CD4-positive, CD25-positive, alpha-beta regulatory T cell (primary cell): ENCODE measurements around the gene LSM14B. TPM values are rescaled to one million over a fixed set of nuclear protein-coding genes. Genes with fewer than 3 reads are reported as not detected.

Experiments
- ATAC-seq, 2 donors: fragments of 150-1000 bp; cut with Tn5 transposase; one replicate each; pipeline ENCODE4 v1.10.0; 2021; ENCODE audit warnings: low read depth in 2 of 2, moderate number of reproducible peaks in 2 of 2, moderate library complexity in 1 of 2
- DNase-seq, 3 donors: peaks; one replicate each; pipeline versions ENCODE4 v3.0.0 to v3.0.0-alpha.2; 2012 to 2022; ENCODE audit warnings: mixed read lengths in 1 of 3
- H3K27ac ChIP-seq: one replicate; pipeline ENCODE4 v1.7.0; 2013; ENCODE audit warnings: mild to moderate bottlenecking, low read length; ENCODE audit not compliant: insufficient read depth, poor library complexity, severe bottlenecking
- H3K27me3 ChIP-seq: one replicate; pipeline ENCODE4 v1.7.0; 2013; ENCODE audit warnings: low read length; ENCODE audit not compliant: control insufficient read depth, insufficient read depth
- H3K36me3 ChIP-seq: one replicate; pipeline ENCODE4 v1.7.0; 2013; ENCODE audit warnings: mild to moderate bottlenecking, low read length, moderate library complexity; ENCODE audit not compliant: control insufficient read depth, insufficient read depth
- H3K4me1 ChIP-seq: 2 replicates; pipeline ENCODE4 v1.7.0; 2013; ENCODE audit warnings: mild to moderate bottlenecking, low read length; ENCODE audit not compliant: insufficient read depth, control insufficient read depth, poor library complexity, severe bottlenecking
- H3K4me3 ChIP-seq: one replicate; pipeline ENCODE4 v1.7.0; 2013; ENCODE audit warnings: low read depth, mild to moderate bottlenecking, low read length, moderate library complexity
- H3K9me3 ChIP-seq, 2 experiments: 1 replicate in 1 of 2; 2 replicates in 1 of 2; pipeline ENCODE4 v1.7.0; 2013; ENCODE audit warnings: low read length in 2 of 2, mild to moderate bottlenecking in 1 of 2, moderate library complexity in 1 of 2; ENCODE audit not compliant: control insufficient read depth in 2 of 2
- H3K27ac Mint-ChIP-seq, 3 donors: one replicate each; pipeline ENCODE4 v1.8.0; 2020 to 2022; ENCODE audit warnings: mild to moderate bottlenecking in 3 of 3, mixed read lengths in 3 of 3, moderate library complexity in 2 of 3
- H3K27me3 Mint-ChIP-seq: one replicate; pipeline ENCODE4 v1.8.0; 2022; ENCODE audit warnings: mild to moderate bottlenecking, mixed read lengths
- H3K36me3 Mint-ChIP-seq: one replicate; pipeline ENCODE4 v1.8.0; 2020; ENCODE audit warnings: mixed read lengths
- H3K4me1 Mint-ChIP-seq, 4 donors: one replicate each; pipeline ENCODE4 v1.8.0; 2020 to 2022; ENCODE audit warnings: mixed read lengths in 4 of 4, mild to moderate bottlenecking in 1 of 4
- H3K4me3 Mint-ChIP-seq, 4 donors: one replicate each; pipeline ENCODE4 v1.8.0; 2020 to 2022; ENCODE audit warnings: mild to moderate bottlenecking in 4 of 4, mixed read lengths in 4 of 4, moderate library complexity in 3 of 4
- H3K9me3 Mint-ChIP-seq, 7 donors: one replicate each; pipeline ENCODE4 v1.8.0; 2020 to 2022; ENCODE audit warnings: mixed read lengths in 7 of 7, mild to moderate bottlenecking in 3 of 7, moderate library complexity in 2 of 7
- polyA plus RNA-seq, 4 donors: library from polyadenylated mRNA; unstranded; fragments of 300-500 nt; fragmentation: Illumina TruSeq; gene quantifications; one replicate each; pipeline ENCODE4 v1.2.3, GENCODE V29; 2021
- total RNA-seq: library from RNA; stranded (reverse); gene quantifications from one replicate; pipeline ENCODE4 v1.2.3, GENCODE V29; 2022

The LSM14B gene
- total and polyA plus RNA-seq, 5 donors from 2014 or later = 0.65 to 33.7 (median 1.2) TPM

- Mint-ChIP-seq H3K27ac (no peak overlapping the region), H3K9me3 (no peaks in the 10 kb centered on the region), H3K36me3 (peaks cover 9% of the 10 kb centered on the region)
Measured at GRCh38 chr20:62163485-62163865, 41.2 kb downstream of the LSM14B start.

DNA sequence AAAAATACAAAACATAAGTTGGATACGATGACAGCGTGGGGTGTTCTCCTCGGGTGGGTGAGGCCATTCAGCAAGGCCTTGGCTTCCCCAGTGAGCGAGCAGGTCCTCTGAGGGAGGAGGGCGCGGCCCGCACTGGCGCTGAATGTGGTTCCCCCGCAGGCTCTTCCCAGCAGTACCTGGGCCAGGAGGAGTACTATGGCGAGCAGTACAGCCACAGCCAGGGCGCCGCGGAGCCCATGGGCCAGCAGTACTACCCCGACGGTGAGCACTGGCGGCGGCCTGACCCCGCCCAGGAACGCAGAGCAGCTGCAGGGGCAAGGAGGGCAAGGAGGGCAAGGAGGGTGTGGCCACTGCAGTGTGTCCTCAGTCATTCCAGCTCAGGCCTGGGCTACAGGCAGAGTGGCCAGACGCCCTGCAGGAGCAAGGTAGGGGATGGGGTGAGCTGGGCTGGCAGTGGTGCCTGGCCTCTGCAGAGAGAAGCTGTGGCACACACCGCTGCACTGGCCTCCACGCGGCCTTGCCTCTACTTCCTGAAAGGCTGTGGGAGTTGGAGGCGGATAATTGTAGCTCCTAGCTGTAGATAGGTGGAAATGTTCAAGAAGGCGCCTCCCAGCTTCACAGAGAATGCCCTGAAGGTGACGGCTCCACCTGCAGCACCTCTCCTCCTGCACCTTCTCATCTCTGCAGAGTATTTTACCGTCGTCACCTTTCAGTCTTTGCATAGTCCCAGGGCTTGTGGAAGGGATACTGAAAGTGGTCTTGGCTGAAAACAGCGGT lies 41.9 kb downstream of the LSM14B start:
- Histone ChIP-seq H3K36me3 (peaks cover 34% of the 10 kb centered on the region), H3K27ac (no peak overlapping the region), H3K4me3 (no peak overlapping the region), H3K4me1 (no peaks in the 10 kb centered on the region), H3K27me3 (no peaks in the 10 kb centered on the region), H3K9me3 (no peaks in the 10 kb centered on the region)
- ATAC-seq = no peak
- peaks cover 0 to 7% (median 2%) of the 10 kb centered on the region in 4 donors for H3K4me1 Mint-ChIP-seq
- DNase-seq = no peak
- peaks cover 9% of the 10 kb centered on the region for H3K36me3 Mint-ChIP-seq
- no peaks in the 10 kb centered on the region for H3K9me3 Mint-ChIP-seq
- H3K27ac Mint-ChIP-seq = no peak overlapping the region
- no peaks in the 10 kb centered on the region for H3K27me3 Mint-ChIP-seq
- no peak overlapping the region for H3K4me3 Mint-ChIP-seq

More at GRCh38 chr20:62163485-62163865, 41.2 kb downstream of the LSM14B start:
- Histone ChIP-seq H3K27ac (no peak overlapping the region), H3K27me3 (no peaks in the 10 kb centered on the region), H3K36me3 (peaks cover 34% of the 10 kb centered on the region), H3K4me3 (no peak overlapping the region), H3K9me3 (no peaks in the 10 kb centered on the region), H3K4me1 (no peaks in the 10 kb centered on the region)
- ATAC-seq (no peak), DNase-seq (no peak)
- Mint-ChIP-seq H3K4me1 (peaks cover 0 to 9% (median 2%) of the 10 kb centered on the region in 4 donors), H3K27me3 (no peaks in the 10 kb centered on the region), H3K4me3 (no peak overlapping the region)

GRCh38 chr20:62164879-62165761 lies 42.8 kb downstream of the LSM14B start:
- no peak for ATAC-seq
- H3K27ac Mint-ChIP-seq = no peak overlapping the region
- Histone ChIP-seq H3K27me3 (no peaks in the 10 kb centered on the region), H3K27ac (no peak overlapping the region), H3K36me3 (peaks cover 34% of the 10 kb centered on the region), H3K4me1 (no peaks in the 10 kb centered on the region), H3K4me3 (no peak overlapping the region), H3K9me3 (no peaks in the 10 kb centered on the region)
- no peaks in the 10 kb centered on the region for H3K27me3 Mint-ChIP-seq
- peaks cover 9% of the 10 kb centered on the region for H3K36me3 Mint-ChIP-seq
- H3K9me3 Mint-ChIP-seq = no peaks in the 10 kb centered on the region
- no peak overlapping the region for H3K4me3 Mint-ChIP-seq
- H3K4me1 Mint-ChIP-seq = peaks cover 0 to 3% (median 0%) of the 10 kb centered on the region in 4 donors
- DNase-seq = no peak

GRCh38 chr20:62165762-62166399 lies 43.6 kb downstream of the LSM14B start:
- no peak overlapping the region for H3K4me3 ChIP-seq
- no peaks in the 10 kb centered on the region for H3K9me3 ChIP-seq
- Mint-ChIP-seq H3K36me3 (peaks cover 9% of the 10 kb centered on the region), H3K4me1 (peaks cover 0 to 3% (median 0%) of the 10 kb centered on the region in 4 donors), H3K4me3 (no peak overlapping the region), H3K27me3 (no peaks in the 10 kb centered on the region), H3K9me3 (no peaks in the 10 kb centered on the region), H3K27ac (peak overlapping the region in 1 of 3 donors; percentile 44)
- ATAC-seq = no peak
- no peaks in the 10 kb centered on the region for H3K4me1 ChIP-seq
- H3K36me3 ChIP-seq = peaks cover 33% of the 10 kb centered on the region
- no peak for DNase-seq
- H3K27me3 ChIP-seq = no peaks in the 10 kb centered on the region
- H3K27ac ChIP-seq = no peak overlapping the region

- ATAC-seq = no peak
Measured at GRCh38 chr20:62167474-62167873, 45.2 kb downstream of the LSM14B start.

DNA sequence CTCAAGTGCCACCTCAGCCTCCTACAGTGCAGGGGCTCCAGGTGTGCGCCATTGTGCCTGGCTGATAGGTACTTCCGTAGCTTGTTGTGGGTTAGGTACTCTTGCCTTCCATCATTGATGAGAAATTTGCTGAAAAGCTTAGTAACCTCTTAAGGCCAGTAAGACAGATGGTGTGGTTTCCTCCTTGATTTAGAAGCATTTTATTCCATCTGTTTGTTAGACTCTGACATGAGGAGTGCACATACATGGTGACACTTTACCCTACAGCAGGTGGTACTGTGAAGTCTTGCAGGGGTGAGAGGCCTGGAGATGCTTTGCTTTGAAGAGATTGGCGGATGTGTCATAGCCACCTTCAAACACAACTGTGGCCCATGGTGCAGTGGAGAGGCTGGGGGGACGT lies 45.8 kb downstream of the LSM14B start:
- Histone ChIP-seq H3K9me3 (no peaks in the 10 kb centered on the region), H3K27ac (no peak overlapping the region), H3K36me3 (peaks cover 23% of the 10 kb centered on the region), H3K4me1 (no peaks in the 10 kb centered on the region), H3K4me3 (no peak overlapping the region), H3K27me3 (no peaks in the 10 kb centered on the region)
- H3K36me3 Mint-ChIP-seq = peaks cover 9% of the 10 kb centered on the region
- no peaks in the 10 kb centered on the region for H3K27me3 Mint-ChIP-seq
- no peak for DNase-seq
- H3K4me3 Mint-ChIP-seq = no peak overlapping the region
- peaks cover 0 to 3% (median 0%) of the 10 kb centered on the region in 4 donors for H3K4me1 Mint-ChIP-seq
- no peak for ATAC-seq
- no peak overlapping the region for H3K27ac Mint-ChIP-seq
- no peaks in the 10 kb centered on the region for H3K9me3 Mint-ChIP-seq

More at GRCh38 chr20:62167474-62167873, 45.2 kb downstream of the LSM14B start:
- H3K4me1 Mint-ChIP-seq = peaks cover 0 to 3% (median 0%) of the 10 kb centered on the region in 4 donors
- H3K27ac ChIP-seq = no peak overlapping the region
- peaks cover 26% of the 10 kb centered on the region for H3K36me3 ChIP-seq
- H3K4me1 ChIP-seq = no peaks in the 10 kb centered on the region
- H3K27me3 Mint-ChIP-seq = no peaks in the 10 kb centered on the region
- no peaks in the 10 kb centered on the region for H3K9me3 ChIP-seq
- no peak overlapping the region for H3K4me3 ChIP-seq
- no peak for DNase-seq
- peaks cover 9% of the 10 kb centered on the region for H3K36me3 Mint-ChIP-seq
- no peaks in the 10 kb centered on the region for H3K9me3 Mint-ChIP-seq
- no peak overlapping the region for H3K4me3 Mint-ChIP-seq
- no peak overlapping the region for H3K27ac Mint-ChIP-seq
- H3K27me3 ChIP-seq = no peaks in the 10 kb centered on the region

GRCh38 chr20:62168890-62169435 lies 46.7 kb downstream of the LSM14B start:
- H3K27me3 Mint-ChIP-seq = no peaks in the 10 kb centered on the region
- no peak for ATAC-seq
- no peaks in the 10 kb centered on the region for H3K27me3 ChIP-seq

More at GRCh38 chr20:62168890-62169435, 46.7 kb downstream of the LSM14B start:
- H3K27ac ChIP-seq = no peak overlapping the region
- H3K9me3 ChIP-seq = no peaks in the 10 kb centered on the region
- peaks cover 11% of the 10 kb centered on the region for H3K36me3 Mint-ChIP-seq
- H3K4me3 Mint-ChIP-seq = no peak overlapping the region
- DNase-seq = no peak
- H3K36me3 ChIP-seq = peaks cover 23% of the 10 kb centered on the region
- H3K4me3 ChIP-seq = no peak overlapping the region
- no peaks in the 10 kb centered on the region for H3K4me1 ChIP-seq
- no peaks in the 10 kb centered on the region for H3K9me3 Mint-ChIP-seq
- peak overlapping the region in 1 of 3 donors; percentile 77 for H3K27ac Mint-ChIP-seq
- peaks cover 0 to 3% (median 0%) of the 10 kb centered on the region in 4 donors for H3K4me1 Mint-ChIP-seq
